SK-N-SH (cell line): ENCODE results near the gene OPCML. TPM values are rescaled to one million over a fixed set of nuclear protein-coding genes. Genes with fewer than 3 reads are reported as not detected.

ENCODE experiments used
- CTCF ChIA-PET: fragments of 300-600, 350-600 bp; formaldehyde crosslinking; extraction: SDS; loops from one replicate; lab custom pipeline; 2021; lab: Yijun Ruan, JAX
- POLR2A ChIA-PET: fragments of 350-600 bp; sonication (Branson Sonifier 250); formaldehyde crosslinking; extraction: SDS; loops from one replicate; lab custom pipeline; 2020; ENCODE audit warnings: antibody characterized with exemption, inconsistent platforms; lab: Yijun Ruan, JAX
- DNase-seq: peaks from one replicate; pipeline ENCODE4 v3.0.0; 2012
- H2AFZ ChIP-seq: fragments of 200-600 bp; sonication (generic); 2 replicates; pipeline ENCODE4 v1.8.1; 2016; ENCODE audit warnings: antibody characterized with exemption, mild to moderate bottlenecking, low read depth
- H3F3A ChIP-seq: fragments of 200-600 bp; sonication (generic); replicated peaks from 2 replicates; pipeline ENCODE3; 2016; ENCODE audit warnings: antibody characterized with exemption, mild to moderate bottlenecking; ENCODE audit not compliant: insufficient read depth
- H3K27ac ChIP-seq, 2 experiments: fragments of 200-500 bp in 1 of 2; fragments of 200-600 bp in 1 of 2; sonication (Bioruptor generic) in 1 of 2; sonication (generic), shearing (Covaris generic) in 1 of 2; 2 replicates each; pipeline versions ENCODE4 v1.5.1 to v1.6.1; 2014 to 2016; ENCODE audit warnings: low read depth in 2 of 2, inconsistent platforms in 1 of 2, low read length in 1 of 2, mild to moderate bottlenecking in 1 of 2, mixed read lengths in 1 of 2
- H3K27me3 ChIP-seq: fragments of 200-600 bp; sonication (generic), shearing (Covaris generic); 2 replicates; pipeline ENCODE4 v1.6.1; 2016; ENCODE audit warnings: mixed run types; ENCODE audit not compliant: insufficient read depth
- H3K36me3 ChIP-seq, 2 experiments: fragments of 200-500 bp in 1 of 2; fragments of 200-600 bp in 1 of 2; sonication (Bioruptor generic) in 1 of 2; sonication (generic) in 1 of 2; replicated peaks in 1 of 2; 2 replicates each; pipeline versions ENCODE3 to v1.5.1; 2014 to 2016; ENCODE audit warnings: low read length in 1 of 2, mild to moderate bottlenecking in 1 of 2; ENCODE audit not compliant: insufficient read depth in 2 of 2, control insufficient read depth in 1 of 2
- H3K4me1 ChIP-seq, 2 experiments: fragments of 200-500 bp in 1 of 2; fragments of 200-600 bp in 1 of 2; sonication (Bioruptor generic) in 1 of 2; sonication (generic), shearing (Covaris generic) in 1 of 2; 2 replicates each; pipeline versions ENCODE4 v1.5.1 to v1.6.1; 2014 to 2016; ENCODE audit warnings: low read depth in 1 of 2, low read length in 1 of 2, mixed run types in 1 of 2; ENCODE audit not compliant: insufficient read depth in 2 of 2, control insufficient read depth in 1 of 2
- H3K4me2 ChIP-seq: fragments of 200-600 bp; sonication (generic), shearing (Covaris generic); 2 replicates; pipeline ENCODE4 v1.6.1; 2017; ENCODE audit warnings: mixed run types
- H3K4me3 ChIP-seq, 2 experiments: fragments of 200-500 bp in 1 of 2; fragments of 200-600 bp in 1 of 2; sonication (Bioruptor generic) in 1 of 2; sonication (generic), shearing (Covaris generic) in 1 of 2; 2 replicates each; pipeline versions ENCODE4 v1.5.1 to v1.8.1; 2014 to 2016; ENCODE audit warnings: low read depth in 2 of 2, inconsistent platforms in 1 of 2, low read length in 1 of 2, mild to moderate bottlenecking in 1 of 2, mixed read lengths in 1 of 2, moderate library complexity in 1 of 2
- H3K79me2 ChIP-seq: fragments of 200-600 bp; sonication (generic); 2 replicates; pipeline ENCODE4 v1.8.1; 2017; ENCODE audit warnings: mild to moderate bottlenecking; ENCODE audit not compliant: insufficient read depth
- H3K9ac ChIP-seq: fragments of 200-600 bp; sonication (generic); 2 replicates; pipeline ENCODE4 v1.6.1; 2017; ENCODE audit warnings: mixed run types
- H3K9me2 ChIP-seq: fragments of 200-600 bp; sonication (generic); 2 replicates; pipeline ENCODE4 v1.6.1; 2017; ENCODE audit warnings: mixed run types
- H3K9me3 ChIP-seq: fragments of 200-600 bp; sonication (generic); 2 replicates; pipeline ENCODE4 v1.6.1; 2017; ENCODE audit warnings: mixed run types, mild to moderate bottlenecking, moderate library complexity
- H4K20me1 ChIP-seq: fragments of 200-600 bp; sonication (generic); 2 replicates; pipeline ENCODE4 v1.6.1; 2017; ENCODE audit warnings: mild to moderate bottlenecking, mixed run types; ENCODE audit not compliant: insufficient read depth
- CHD2 ChIP-seq: fragments of 150-350 bp; IDR thresholded peaks from 2 replicates; pipeline ENCODE4 v1.6.1; 2018; ENCODE audit warnings: low read length; ENCODE audit not compliant: partially characterized antibody
- EP300 ChIP-seq, 2 experiments: IDR thresholded peaks; 2 replicates each; pipeline versions ENCODE4 v1.4.0 to v1.6.1; 2012; ENCODE audit warnings: borderline replicate concordance in 1 of 2, low read depth in 1 of 2, low read length in 1 of 2
- EZH2phosphoT487 ChIP-seq: fragments of 200-600 bp; sonication (generic); IDR thresholded peaks from 2 replicates; pipeline ENCODE4 v1.6.1; 2017; ENCODE audit warnings: low read depth, mixed run types, mild to moderate bottlenecking, antibody characterized with exemption, moderate library complexity, borderline replicate concordance
- FOSL2 ChIP-seq: IDR thresholded peaks from 2 replicates; pipeline ENCODE4 v1.4.0; 2012; ENCODE audit warnings: low read depth, mild to moderate bottlenecking, moderate library complexity, borderline replicate concordance
- FOXM1 ChIP-seq: IDR thresholded peaks from 2 replicates; pipeline ENCODE4 v1.4.0; 2012; ENCODE audit warnings: low read depth, mild to moderate bottlenecking
- GATA2 ChIP-seq: sonication (generic); formaldehyde crosslinking; IDR thresholded peaks from 2 replicates; pipeline ENCODE4 v1.5.0; 2020; ENCODE audit warnings: mild to moderate bottlenecking, missing genetic modification reagents
- JUND ChIP-seq: IDR thresholded peaks from 2 replicates; pipeline ENCODE4 v1.4.0; 2012
- MEF2A ChIP-seq: IDR thresholded peaks from 2 replicates; pipeline ENCODE4 v1.4.0; 2012; ENCODE audit warnings: low read depth, borderline replicate concordance
- MXI1 ChIP-seq: IDR thresholded peaks from 2 replicates; pipeline ENCODE4 v1.6.1; 2012; ENCODE audit warnings: mild to moderate bottlenecking, low read depth, low read length, improper control_type of control experiment
- NFIC ChIP-seq: IDR thresholded peaks from 2 replicates; pipeline ENCODE4 v1.4.0; 2012; ENCODE audit warnings: borderline replicate concordance
- POLR2AphosphoS5 ChIP-seq: IDR thresholded peaks from 2 replicates; pipeline ENCODE4 v1.6.1; 2012; ENCODE audit warnings: low read depth, low read length
- RAD21 ChIP-seq: IDR thresholded peaks from 2 replicates; pipeline ENCODE4 v1.6.1; 2012; ENCODE audit warnings: mild to moderate bottlenecking, low read length
- RCOR1 ChIP-seq: fragments of 150-350 bp; IDR thresholded peaks from 2 replicates; pipeline ENCODE4 v1.6.1; 2017; ENCODE audit warnings: antibody characterized with exemption, low read length
- SIN3A ChIP-seq: IDR thresholded peaks from 2 replicates; pipeline ENCODE4 v1.6.1; 2012; ENCODE audit warnings: low read depth, mild to moderate bottlenecking, low read length, moderate library complexity, borderline replicate concordance
- SMC3 ChIP-seq: IDR thresholded peaks from 2 replicates; pipeline ENCODE4 v1.6.1; 2012; ENCODE audit warnings: low read depth, low read length, improper control_type of control experiment
- TEAD4 ChIP-seq: IDR thresholded peaks from 2 replicates; pipeline ENCODE4 v1.4.0; 2012; ENCODE audit warnings: mild to moderate bottlenecking, borderline replicate concordance; ENCODE audit not compliant: insufficient read depth
- YY1 ChIP-seq: IDR thresholded peaks from 2 replicates; pipeline ENCODE4 v1.4.0; 2012; ENCODE audit warnings: low read depth, mild to moderate bottlenecking
- WGBS: methylation state at CpG from one replicate; pipeline ENCODE4 v1.1.6; 2017; ENCODE audit warnings: low lambda C conversion rate; 5-methylcytosine and 5-hydroxymethylcytosine counted together
- polyA plus RNA-seq, 3 experiments: library from polyadenylated mRNA; depleted of rRNA; stranded (reverse); fragments of >200 nt; gene quantifications; 2 replicates each; pipeline ENCODE4 v1.2.3, GENCODE V29; 2012
- TF ChIP-seq, protein P1 (sequence below): IDR thresholded peaks from 2 replicates; pipeline ENCODE4 v1.4.0; 2012; ENCODE audit warnings: low read depth, borderline replicate concordance
- TF ChIP-seq, protein P2 (sequence below): IDR thresholded peaks from 2 replicates; pipeline ENCODE4; 2012
- TF ChIP-seq, protein P3 (sequence below): fragments of 150-350 bp; IDR thresholded peaks from 2 replicates; pipeline ENCODE4 v1.6.1; 2017; ENCODE audit warnings: antibody characterized with exemption, low read length, low read depth, borderline replicate concordance

The OPCML gene
- polyA plus RNA-seq, 1 of the 3 experiments (the other 2 are of a cell fraction) = not detected

DNA sequence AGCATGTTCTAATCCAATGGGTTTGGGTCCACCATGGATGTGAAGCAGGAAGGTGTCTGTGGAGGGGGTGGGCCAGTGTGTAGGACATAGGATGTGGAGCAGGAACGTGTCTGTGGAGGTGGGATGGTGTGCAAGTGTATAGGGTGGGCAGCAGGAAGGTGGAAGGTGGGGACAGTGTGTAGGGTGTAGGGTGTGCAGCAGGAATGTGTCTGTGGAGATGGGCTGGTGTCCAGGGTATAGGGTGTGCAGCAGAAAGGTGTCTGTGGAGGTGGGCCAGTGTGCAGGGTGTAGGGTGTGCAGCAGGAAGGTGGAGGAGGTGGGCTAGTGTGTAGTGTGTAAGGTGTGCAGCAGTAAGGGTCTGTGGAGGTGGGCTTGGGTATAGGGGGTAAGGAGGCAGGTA lies 1093.9 kb downstream of the OPCML start:
- CTCF ChIA-PET = no interaction called here
- H3K9me3 ChIP-seq = no peaks in the 10 kb centered on the region
- no peaks in the 10 kb centered on the region for H3K27me3 ChIP-seq
- DNase-seq = no peak
- WGBS = 11% methylated on average over 1 of the region's 1 CpG
- H3F3A ChIP-seq = no peaks in the 10 kb centered on the region
- no peak overlapping the region for H3K4me2 ChIP-seq
- no peak overlapping the region for H3K4me3 ChIP-seq
- no peaks in the 10 kb centered on the region for H3K9me2 ChIP-seq
- POLR2A ChIA-PET = no interaction called here
- H3K79me2 ChIP-seq = no peaks in the 10 kb centered on the region
- no peak overlapping the region for H3K27ac ChIP-seq
- H3K9ac ChIP-seq = no peak overlapping the region
- no peaks in the 10 kb centered on the region for H3K4me1 ChIP-seq
- H3K36me3 ChIP-seq = no peaks in the 10 kb centered on the region
- no peak for TF ChIP-seq EP300 (IDR thresholded peaks at IDR 0.05; ENCODE audit: borderline replicate concordance in 1 of 2, low read depth in 1 of 2, low read length in 1 of 2)
- no peak for TF ChIP-seq RAD21
- TF ChIP-seq EZH2phosphoT487 = no peak
- TF ChIP-seq, protein P1, sequence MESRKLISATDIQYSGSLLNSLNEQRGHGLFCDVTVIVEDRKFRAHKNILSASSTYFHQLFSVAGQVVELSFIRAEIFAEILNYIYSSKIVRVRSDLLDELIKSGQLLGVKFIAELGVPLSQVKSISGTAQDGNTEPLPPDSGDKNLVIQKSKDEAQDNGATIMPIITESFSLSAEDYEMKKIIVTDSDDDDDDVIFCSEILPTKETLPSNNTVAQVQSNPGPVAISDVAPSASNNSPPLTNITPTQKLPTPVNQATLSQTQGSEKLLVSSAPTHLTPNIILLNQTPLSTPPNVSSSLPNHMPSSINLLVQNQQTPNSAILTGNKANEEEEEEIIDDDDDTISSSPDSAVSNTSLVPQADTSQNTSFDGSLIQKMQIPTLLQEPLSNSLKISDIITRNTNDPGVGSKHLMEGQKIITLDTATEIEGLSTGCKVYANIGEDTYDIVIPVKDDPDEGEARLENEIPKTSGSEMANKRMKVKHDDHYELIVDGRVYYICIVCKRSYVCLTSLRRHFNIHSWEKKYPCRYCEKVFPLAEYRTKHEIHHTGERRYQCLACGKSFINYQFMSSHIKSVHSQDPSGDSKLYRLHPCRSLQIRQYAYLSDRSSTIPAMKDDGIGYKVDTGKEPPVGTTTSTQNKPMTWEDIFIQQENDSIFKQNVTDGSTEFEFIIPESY = no peak
- TF ChIP-seq CHD2 = no peak
- TF ChIP-seq, protein P2, sequence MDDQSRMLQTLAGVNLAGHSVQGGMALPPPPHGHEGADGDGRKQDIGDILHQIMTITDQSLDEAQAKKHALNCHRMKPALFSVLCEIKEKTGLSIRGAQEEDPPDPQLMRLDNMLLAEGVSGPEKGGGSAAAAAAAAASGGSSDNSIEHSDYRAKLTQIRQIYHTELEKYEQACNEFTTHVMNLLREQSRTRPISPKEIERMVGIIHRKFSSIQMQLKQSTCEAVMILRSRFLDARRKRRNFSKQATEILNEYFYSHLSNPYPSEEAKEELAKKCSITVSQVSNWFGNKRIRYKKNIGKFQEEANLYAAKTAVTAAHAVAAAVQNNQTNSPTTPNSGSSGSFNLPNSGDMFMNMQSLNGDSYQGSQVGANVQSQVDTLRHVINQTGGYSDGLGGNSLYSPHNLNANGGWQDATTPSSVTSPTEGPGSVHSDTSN = no peak
- no peak for TF ChIP-seq FOSL2
- TF ChIP-seq MXI1 = no peak
- no peak for TF ChIP-seq JUND
- no peak for TF ChIP-seq NFIC
- TF ChIP-seq FOXM1 = no peak
- no peak for TF ChIP-seq GATA2
- no peak for TF ChIP-seq POLR2AphosphoS5
- TF ChIP-seq SIN3A = no peak
- TF ChIP-seq RCOR1 = no peak
- no peak for TF ChIP-seq SMC3
- TF ChIP-seq YY1 = no peak
- no peak for TF ChIP-seq MEF2A
- TF ChIP-seq, protein P3, sequence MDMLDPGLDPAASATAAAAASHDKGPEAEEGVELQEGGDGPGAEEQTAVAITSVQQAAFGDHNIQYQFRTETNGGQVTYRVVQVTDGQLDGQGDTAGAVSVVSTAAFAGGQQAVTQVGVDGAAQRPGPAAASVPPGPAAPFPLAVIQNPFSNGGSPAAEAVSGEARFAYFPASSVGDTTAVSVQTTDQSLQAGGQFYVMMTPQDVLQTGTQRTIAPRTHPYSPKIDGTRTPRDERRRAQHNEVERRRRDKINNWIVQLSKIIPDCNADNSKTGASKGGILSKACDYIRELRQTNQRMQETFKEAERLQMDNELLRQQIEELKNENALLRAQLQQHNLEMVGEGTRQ = no peak
- no peak for TF ChIP-seq TEAD4
- H2AFZ ChIP-seq = no peak overlapping the region
- no peaks in the 10 kb centered on the region for H4K20me1 ChIP-seq
